Esophagus squamous epithelium (tissue), 5 donors: Measurements from ENCODE around the gene PARM1. TPM values are rescaled to one million over a fixed set of nuclear protein-coding genes. Genes with fewer than 3 reads are reported as not detected.

Experiments
- DNase-seq: peaks from one replicate; lab custom pipeline; 2025; lab: John Stamatoyannopoulos, UW
- H3K27ac ChIP-seq, 4 donors: fragments of 200-600 bp; sonication (generic); one replicate each; pipeline ENCODE4 v1.5.1; 2016 to 2019; ENCODE audit warnings: mild to moderate bottlenecking in 1 of 4
- H3K27me3 ChIP-seq, 4 donors: fragments of 200-600 bp; sonication (generic); 1 replicate in 3 of 4; 2 replicates in 1 of 4; pipeline versions ENCODE4 v1.5.1 to v1.6.0; 2017 to 2021; ENCODE audit warnings: antibody characterized with exemption in 1 of 4
- H3K36me3 ChIP-seq, 3 donors: fragments of 200-600 bp; sonication (generic); one replicate each; pipeline ENCODE4 v1.5.1; 2016 to 2019
- H3K4me1 ChIP-seq, 3 donors: fragments of 200-600 bp; sonication (generic); one replicate each; pipeline ENCODE4 v1.5.1; 2017 to 2019
- H3K4me3 ChIP-seq, 4 donors: fragments of 200-600 bp; sonication (generic); 1 replicate in 3 of 4; 2 replicates in 1 of 4; pipeline ENCODE4 v1.5.1; 2016 to 2019; ENCODE audit warnings: mild to moderate bottlenecking in 2 of 4, moderate library complexity in 1 of 4
- H3K9me3 ChIP-seq, 3 donors: fragments of 200-600 bp; sonication (generic); one replicate each; pipeline ENCODE4 v1.5.1; 2016 to 2019
- POLR2A ChIP-seq, 4 donors: fragments of 450-650 bp; IDR thresholded peaks; one replicate each; pipeline ENCODE4 v1.6.1; 2017; ENCODE audit warnings: antibody characterized with exemption in 4 of 4, mild to moderate bottlenecking in 4 of 4, moderate library complexity in 3 of 4
- WGBS, 2 donors: methylation state at CpG; one replicate each; pipeline ENCODE4 v1.1.5; 2018; 5-methylcytosine and 5-hydroxymethylcytosine counted together
- intact Hi-C: fragments of 100-400 bp; cut with DNase I; formaldehyde crosslinking; loops from one replicate; pipeline ENCODE4 v1.15.0; 2022
- total RNA-seq, 4 donors: library from RNA; depleted of rRNA; stranded (reverse); fragments of >200 nt; gene quantifications; one replicate each; pipeline ENCODE4 v1.1.0, GENCODE V29; 2016
- TF ChIP-seq, protein P1 (sequence below), 6 experiments: fragments of 450-650 bp in 4 of 6; fragments of 200-600 bp in 2 of 6; sonication (generic) in 2 of 6; IDR thresholded peaks; one replicate each; pipeline ENCODE4 v1.5.1; 2016 to 2019; ENCODE audit warnings: antibody characterized with exemption in 6 of 6, mild to moderate bottlenecking in 4 of 6, moderate library complexity in 4 of 6
- donor health status: DM: yes; HTN: yes; CAD: no.

PARM1 gene
- total RNA-seq, 4 donors from 2014 or later: 1.9 to 10.3 (median 4.4) TPM

DNA sequence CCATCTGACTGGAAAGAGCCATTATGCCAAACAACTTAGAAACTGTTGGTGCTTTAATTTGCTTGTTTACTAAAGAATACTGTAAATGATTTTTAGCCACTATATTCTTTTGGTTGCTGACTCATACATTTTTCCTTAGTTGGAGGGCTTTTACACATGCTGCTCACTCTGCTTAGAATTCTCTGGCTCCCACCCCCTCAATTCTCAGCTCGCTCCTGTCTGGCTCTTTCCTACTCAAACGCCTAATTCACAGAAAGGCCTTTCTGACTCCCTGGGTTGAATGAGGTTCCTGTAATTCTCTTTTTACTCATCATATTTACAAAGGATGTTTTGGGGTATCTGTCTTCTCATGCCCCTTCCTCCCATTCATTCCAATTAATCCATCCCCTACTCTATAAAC is 26.1 kb upstream of the PARM1 start:
- WGBS, 2 donors: 78 to 88% methylated on average over 2 of the region's 2 CpGs
- no peaks in the 10 kb centered on the region for H3K4me1 ChIP-seq

DNA sequence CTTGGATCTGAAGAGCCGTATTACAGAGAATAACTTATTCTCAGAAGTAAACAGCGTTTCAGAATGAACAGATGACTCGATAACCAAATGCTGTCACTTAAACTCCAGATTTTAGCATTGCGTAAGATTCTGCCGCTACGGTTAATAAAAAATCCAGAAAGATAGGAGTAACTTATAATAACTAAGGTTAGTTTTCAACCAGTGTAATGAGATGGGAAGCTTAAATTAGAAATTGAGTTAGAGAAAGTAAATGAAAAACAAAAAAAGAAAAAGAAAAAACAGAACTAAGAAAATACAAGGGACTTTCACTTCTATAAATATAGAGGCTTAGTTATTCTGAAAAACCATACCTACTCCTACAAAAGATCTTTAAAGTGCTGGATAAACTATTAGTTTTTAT is 13.1 kb upstream of the PARM1 start:
- Histone ChIP-seq H3K4me3 (no peak overlapping the region), H3K27ac (no peak overlapping the region), H3K36me3 (no peaks in the 10 kb centered on the region), H3K4me1 (no peaks in the 10 kb centered on the region), H3K27me3 (peaks cover 0 to 6% (median 0%) of the 10 kb centered on the region in 4 donors), H3K9me3 (no peaks in the 10 kb centered on the region)
- TF ChIP-seq, protein P1, sequence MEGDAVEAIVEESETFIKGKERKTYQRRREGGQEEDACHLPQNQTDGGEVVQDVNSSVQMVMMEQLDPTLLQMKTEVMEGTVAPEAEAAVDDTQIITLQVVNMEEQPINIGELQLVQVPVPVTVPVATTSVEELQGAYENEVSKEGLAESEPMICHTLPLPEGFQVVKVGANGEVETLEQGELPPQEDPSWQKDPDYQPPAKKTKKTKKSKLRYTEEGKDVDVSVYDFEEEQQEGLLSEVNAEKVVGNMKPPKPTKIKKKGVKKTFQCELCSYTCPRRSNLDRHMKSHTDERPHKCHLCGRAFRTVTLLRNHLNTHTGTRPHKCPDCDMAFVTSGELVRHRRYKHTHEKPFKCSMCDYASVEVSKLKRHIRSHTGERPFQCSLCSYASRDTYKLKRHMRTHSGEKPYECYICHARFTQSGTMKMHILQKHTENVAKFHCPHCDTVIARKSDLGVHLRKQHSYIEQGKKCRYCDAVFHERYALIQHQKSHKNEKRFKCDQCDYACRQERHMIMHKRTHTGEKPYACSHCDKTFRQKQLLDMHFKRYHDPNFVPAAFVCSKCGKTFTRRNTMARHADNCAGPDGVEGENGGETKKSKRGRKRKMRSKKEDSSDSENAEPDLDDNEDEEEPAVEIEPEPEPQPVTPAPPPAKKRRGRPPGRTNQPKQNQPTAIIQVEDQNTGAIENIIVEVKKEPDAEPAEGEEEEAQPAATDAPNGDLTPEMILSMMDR (IDR thresholded peaks at IDR 0.05): no peak
- no peak for TF ChIP-seq POLR2A (IDR thresholded peaks at IDR 0.05)
- 87 to 89% methylated on average over 6 of the region's 6 CpGs for WGBS, 2 donors
- intact Hi-C loops: no loop called here
- DNase-seq: no peak

More for the DNA sequence above, 26.1 kb upstream of the PARM1 start:
- no peaks in the 10 kb centered on the region for H3K36me3 ChIP-seq
- intact Hi-C loops: no loop called here
- H3K27ac ChIP-seq: no peak overlapping the region
- DNase-seq: no peak
- H3K4me3 ChIP-seq: no peak overlapping the region
- no peaks in the 10 kb centered on the region for H3K27me3 ChIP-seq
- no peaks in the 10 kb centered on the region for H3K9me3 ChIP-seq
- TF ChIP-seq, protein P1 (IDR thresholded peaks at IDR 0.05): no peak
- no peak for TF ChIP-seq POLR2A (IDR thresholded peaks at IDR 0.05)

DNA sequence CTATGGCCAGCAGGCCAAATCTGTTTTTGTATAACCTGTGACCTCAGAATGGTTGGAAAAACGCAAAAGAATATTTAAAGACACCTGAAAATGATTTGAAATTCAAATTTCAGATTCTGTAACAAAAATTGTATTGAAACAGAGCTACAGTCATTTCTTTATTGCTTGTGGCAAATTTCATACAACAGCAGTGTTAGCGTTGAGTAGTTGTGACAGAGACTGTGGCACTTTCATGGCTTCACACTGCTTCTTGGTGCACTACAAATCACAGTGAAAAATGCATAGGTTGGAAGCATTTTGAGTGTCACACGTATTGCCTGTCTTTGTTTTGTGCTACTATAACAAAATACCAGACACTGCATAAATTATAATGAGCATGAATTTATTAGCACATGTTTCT is 12.2 kb upstream of the PARM1 start:
- WGBS, 2 donors: 72 to 75% methylated on average over 3 of the region's 3 CpGs
- DNase-seq: no peak
- Histone ChIP-seq H3K4me3 (no peak overlapping the region), H3K36me3 (no peaks in the 10 kb centered on the region), H3K27ac (no peak overlapping the region), H3K9me3 (no peaks in the 10 kb centered on the region), H3K27me3 (peaks cover 0 to 2% (median 0%) of the 10 kb centered on the region in 4 donors), H3K4me1 (no peaks in the 10 kb centered on the region)
- TF ChIP-seq, protein P1 (IDR thresholded peaks at IDR 0.05): no peak
- TF ChIP-seq POLR2A (IDR thresholded peaks at IDR 0.05): no peak
- intact Hi-C loops: no loop called here

GRCh38 chr4:74921490-74921889 is 11.4 kb upstream of the PARM1 start:
- Histone ChIP-seq H3K9me3 (no peaks in the 10 kb centered on the region), H3K27me3 (no peaks in the 10 kb centered on the region), H3K36me3 (no peaks in the 10 kb centered on the region), H3K27ac (no peak overlapping the region), H3K4me3 (no peak overlapping the region), H3K4me1 (no peaks in the 10 kb centered on the region)
- DNase-seq: no peak
- intact Hi-C loops: no loop called here
- TF ChIP-seq POLR2A (IDR thresholded peaks at IDR 0.05): no peak
- TF ChIP-seq, protein P1 (IDR thresholded peaks at IDR 0.05): no peak

DNA sequence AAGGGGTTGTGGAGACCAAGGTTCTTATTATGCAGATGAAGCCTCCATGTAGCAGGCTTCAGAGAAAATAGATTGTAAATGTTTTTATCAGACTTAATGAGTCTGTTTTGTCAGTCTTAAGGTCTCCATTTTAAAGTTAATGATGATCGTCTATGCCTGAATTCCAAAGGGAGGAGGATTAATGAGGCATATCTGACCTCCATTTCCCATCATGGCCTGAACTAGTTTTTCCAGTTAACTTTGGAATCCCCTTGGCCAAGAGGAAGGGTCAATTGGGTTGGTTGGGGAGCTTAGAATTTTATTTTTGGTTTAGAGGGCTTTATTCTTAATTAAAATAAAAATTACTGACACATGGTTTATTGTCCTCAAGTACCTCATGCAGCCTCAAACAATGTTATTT is 6.9 kb upstream of the PARM1 start:
- no peak for TF ChIP-seq POLR2A (IDR thresholded peaks at IDR 0.05)
- TF ChIP-seq, protein P1 (IDR thresholded peaks at IDR 0.05): no peak
- Histone ChIP-seq H3K27me3 (peaks cover 0 to 3% (median 0%) of the 10 kb centered on the region in 4 donors), H3K4me3 (no peak overlapping the region), H3K4me1 (no peaks in the 10 kb centered on the region), H3K27ac (no peak overlapping the region), H3K9me3 (no peaks in the 10 kb centered on the region), H3K36me3 (no peaks in the 10 kb centered on the region)
- no peak for DNase-seq
- intact Hi-C loops: no loop called here
- 70 to 78% methylated on average over 1 of the region's 1 CpG for WGBS, 2 donors
